A673 (cell line): ENCODE results near the gene BLTP3A.

Source experiments
- CTCF ChIP-seq: fragments of 300-800, 200-600 bp; sonication (generic); conservative IDR thresholded peaks from 2 replicates; pipeline ENCODE4 v1.5.1; 2017; ENCODE audit warnings: low read depth, mild to moderate bottlenecking, antibody characterized with exemption, low read length, moderate library complexity, mixed read lengths
- EZH2 ChIP-seq: fragments of 200-600 bp; sonication (generic); IDR thresholded peaks from 2 replicates; pipeline ENCODE4 v1.6.1; 2017; ENCODE audit warnings: borderline replicate concordance, low read depth, mild to moderate bottlenecking, mixed read lengths, antibody characterized with exemption, low read length; ENCODE audit not compliant: poor library complexity, severe bottlenecking

- TF ChIP-seq CTCF (no peak), EZH2 (no peak)
Measured at GRCh38 chr6:34810017-34810882, 18.4 kb downstream of the BLTP3A start.
